HG03066 (cell line): ENCODE results near the gene GSTA3.
"Not testable (repeated sequence)": the region's sequence is repeated elsewhere in the genome, so short reads cannot be mapped to it uniquely, and the experiment has no call there.

Experiments
- ATAC-seq: cut with Tn5 transposase; IDR thresholded peaks from one replicate; pipeline ENCODE4 v1.9.1; 2021; ENCODE audit warnings: low read depth; ENCODE audit not compliant: unreplicated experiment

GSTA3 gene

GRCh38 chr6:52909531-52909930, at the start of gene GSTA3:
TSS of gene GSTA3 (minus strand) at chr6:52909698. CDS start at chr6:52905834, 3,864 bp downstream.
- no peak for ATAC-seq

GRCh38 chr6:52958546-52959255, 49.2 kb upstream of the GSTA3 start:
- no peak for ATAC-seq

DNA sequence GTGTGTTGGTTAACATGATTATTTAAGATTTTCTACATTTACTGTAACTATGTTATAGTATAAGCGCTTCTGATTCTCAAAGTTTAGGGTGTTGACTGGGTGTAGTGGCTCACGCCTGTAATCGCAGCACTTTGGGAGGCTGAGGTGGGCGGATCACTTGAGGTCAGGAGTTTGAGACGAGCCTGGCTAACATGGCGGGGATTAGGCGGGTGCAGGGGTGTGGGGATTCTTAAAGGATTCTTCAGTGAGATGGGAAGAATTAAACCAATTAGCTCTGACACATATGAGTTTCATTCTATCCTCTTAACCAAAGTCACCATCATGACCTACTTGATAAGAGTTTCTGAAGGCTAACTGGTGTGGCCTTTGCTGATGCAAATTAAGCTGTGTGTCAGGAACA, 46.4 kb upstream of the GSTA3 start:
- no peak for ATAC-seq

DNA sequence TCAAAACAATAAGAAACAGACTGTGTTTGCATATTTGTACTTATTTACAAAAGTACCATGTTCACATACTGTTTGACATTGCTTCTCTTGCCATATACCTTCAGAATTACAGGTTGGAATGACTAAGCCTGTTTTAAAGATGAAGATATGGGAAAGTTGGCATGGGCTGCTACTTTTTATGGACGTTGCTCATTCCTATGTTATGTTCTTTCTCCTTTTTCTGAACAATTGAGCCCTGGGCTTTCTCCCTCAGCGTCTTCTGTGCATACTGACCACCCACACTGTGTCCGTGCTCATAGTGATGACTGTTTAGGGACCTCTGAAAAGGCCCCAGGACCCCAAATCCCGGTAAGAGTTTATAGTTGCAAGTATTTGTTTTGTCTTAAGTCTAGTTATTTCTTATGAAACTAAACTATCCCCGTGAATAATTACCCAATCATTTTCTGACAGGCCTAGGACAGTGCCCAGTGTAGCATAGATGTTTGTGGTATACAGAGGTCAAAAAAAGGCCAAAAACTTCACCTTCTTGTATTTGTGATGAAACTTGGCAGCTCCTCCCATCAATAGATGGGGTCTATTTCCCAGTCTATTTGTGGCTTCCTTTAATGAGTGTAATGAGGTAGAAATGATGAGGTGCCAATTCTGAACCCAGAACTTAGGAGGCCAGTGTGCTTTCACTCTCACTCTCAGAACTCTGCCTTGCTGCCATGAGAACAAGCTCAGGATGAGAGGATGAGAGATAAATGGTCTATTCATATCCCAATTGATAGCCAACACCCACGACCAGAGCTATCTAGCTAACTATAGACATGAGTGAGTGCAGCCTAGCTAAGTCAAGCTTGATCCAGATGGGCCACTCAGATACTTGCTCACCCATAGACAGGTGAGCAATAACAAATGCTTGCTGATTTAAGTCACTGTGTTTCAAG, 44.7 kb upstream of the GSTA3 start:
- ATAC-seq, result no peak

- ATAC-seq, result no peak
These were observed 36.8 kb upstream of the GSTA3 start for GRCh38 chr6:52946306-52946705.

- not testable (repeated sequence) for ATAC-seq
These were observed 33.3 kb upstream of the GSTA3 start for GRCh38 chr6:52942821-52943220.

DNA sequence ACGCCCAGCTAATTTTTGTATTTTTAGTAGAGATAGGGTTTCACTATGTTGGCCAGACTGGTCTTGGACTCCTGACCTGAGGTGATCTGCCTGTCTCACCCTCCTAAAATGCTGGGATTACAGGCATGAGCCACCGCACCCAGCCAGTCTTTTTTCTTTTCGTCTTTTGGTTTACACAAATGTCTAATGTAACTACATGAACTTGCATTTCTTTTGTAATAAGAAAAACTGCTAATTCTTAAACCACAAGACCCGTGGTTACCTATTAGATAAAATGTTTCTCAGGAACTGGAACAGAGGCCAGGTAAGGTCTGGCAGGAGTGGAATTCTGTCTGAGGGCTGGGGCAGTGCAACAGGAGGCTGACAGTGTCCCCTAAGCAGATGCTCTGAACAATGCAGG, 32.7 kb upstream of the GSTA3 start:
- no peak for ATAC-seq

DNA sequence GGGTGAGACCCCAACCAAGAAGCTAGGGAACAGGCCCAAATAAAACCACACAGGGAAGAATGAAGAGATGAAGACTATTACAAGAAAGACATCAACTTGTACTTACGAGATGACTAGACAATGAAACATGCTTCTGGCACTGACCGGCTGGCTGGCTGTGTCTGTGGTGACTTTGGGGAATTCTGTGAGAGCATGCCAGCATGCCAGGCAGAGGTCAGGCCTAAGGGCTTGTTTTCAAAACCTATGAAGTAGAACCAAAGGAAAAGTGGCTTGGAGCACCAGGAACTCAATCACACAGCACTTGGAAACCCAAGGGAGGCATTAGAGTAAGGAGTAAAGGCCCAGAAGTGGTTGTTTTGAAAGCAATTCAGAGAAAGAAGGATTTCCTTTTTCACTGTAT, 28.4 kb upstream of the GSTA3 start:
- no peak for ATAC-seq

GRCh38 chr6:52933778-52934177, 24.3 kb upstream of the GSTA3 start:
- ATAC-seq, result no peak

DNA sequence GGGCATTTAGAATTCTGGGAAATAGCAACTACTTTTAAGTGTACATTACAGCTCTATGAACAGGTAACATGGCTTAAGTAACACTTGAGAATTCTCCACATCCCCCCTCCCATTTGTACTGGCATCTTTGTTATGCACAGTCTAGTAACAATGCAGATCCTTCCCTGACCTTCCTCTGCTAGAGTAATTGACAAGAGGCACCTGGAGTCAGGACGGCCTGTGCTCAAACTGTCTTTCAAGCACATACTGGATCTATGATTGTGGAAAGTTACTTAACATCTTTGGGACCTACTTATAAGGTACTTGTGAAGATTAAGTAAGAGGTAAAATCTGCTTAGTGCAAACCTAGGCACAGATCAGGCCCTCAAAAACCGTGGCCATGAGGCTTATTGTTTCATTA, 21.9 kb upstream of the GSTA3 start:
- ATAC-seq, result no peak

DNA sequence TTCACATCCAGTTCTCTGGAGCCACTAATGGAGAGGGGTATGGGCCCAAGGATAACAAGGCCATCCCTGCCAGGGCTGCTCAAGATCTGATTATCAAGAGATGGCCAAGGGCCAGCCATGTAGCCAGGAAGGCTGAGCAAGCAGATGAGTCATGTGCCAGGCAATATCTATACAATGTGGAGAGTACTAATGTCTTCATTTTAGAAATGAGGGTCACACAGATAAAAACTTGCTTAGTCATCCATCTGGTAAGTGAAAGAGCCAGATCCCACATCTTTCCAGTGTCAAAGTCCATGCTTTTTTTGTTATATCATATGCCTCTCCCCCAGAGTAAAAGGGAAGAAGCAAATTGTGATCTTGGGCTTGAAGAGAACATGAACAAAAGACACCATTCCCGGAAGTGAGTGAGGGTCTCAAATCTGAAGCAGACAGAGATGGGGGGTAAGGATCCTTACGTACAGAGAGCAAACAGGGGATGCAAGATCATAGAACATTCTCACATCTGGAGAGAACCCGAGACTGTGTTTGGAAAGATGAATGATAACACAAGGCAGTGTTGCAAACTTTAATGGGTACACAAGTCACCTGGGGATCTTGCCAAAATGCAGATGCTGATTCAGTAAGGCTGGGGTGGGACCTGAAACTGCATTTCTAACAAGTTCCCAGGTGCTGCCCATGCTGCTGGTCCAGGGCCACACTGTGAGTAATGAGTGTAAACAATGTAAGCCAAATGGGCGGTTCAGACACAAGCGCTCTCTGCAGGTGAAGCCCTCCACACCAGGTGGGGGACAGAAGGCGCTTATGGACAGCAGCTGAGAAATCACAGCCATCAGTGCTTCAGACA, 20.0 kb upstream of the GSTA3 start:
- ATAC-seq, result no peak

DNA sequence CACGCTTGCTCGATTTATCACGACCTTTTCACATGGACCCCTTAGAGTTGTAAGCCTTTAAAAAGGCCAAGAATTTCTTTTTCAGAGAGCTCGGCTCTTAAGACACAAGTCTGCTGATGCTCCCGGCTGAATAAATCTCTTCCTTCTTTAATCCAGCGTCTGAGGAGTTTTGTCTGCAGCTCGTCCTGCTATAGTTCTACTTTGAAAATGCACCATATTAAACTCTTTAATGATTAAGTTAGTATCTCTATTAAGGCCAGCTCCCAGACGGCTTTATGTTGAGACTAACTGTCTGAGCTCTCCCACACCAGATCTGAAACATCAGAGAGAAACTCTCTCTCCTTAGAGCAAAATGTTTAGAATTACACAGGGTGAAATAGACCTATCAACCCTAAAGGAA, 18.0 kb upstream of the GSTA3 start:
- ATAC-seq, result no peak

DNA sequence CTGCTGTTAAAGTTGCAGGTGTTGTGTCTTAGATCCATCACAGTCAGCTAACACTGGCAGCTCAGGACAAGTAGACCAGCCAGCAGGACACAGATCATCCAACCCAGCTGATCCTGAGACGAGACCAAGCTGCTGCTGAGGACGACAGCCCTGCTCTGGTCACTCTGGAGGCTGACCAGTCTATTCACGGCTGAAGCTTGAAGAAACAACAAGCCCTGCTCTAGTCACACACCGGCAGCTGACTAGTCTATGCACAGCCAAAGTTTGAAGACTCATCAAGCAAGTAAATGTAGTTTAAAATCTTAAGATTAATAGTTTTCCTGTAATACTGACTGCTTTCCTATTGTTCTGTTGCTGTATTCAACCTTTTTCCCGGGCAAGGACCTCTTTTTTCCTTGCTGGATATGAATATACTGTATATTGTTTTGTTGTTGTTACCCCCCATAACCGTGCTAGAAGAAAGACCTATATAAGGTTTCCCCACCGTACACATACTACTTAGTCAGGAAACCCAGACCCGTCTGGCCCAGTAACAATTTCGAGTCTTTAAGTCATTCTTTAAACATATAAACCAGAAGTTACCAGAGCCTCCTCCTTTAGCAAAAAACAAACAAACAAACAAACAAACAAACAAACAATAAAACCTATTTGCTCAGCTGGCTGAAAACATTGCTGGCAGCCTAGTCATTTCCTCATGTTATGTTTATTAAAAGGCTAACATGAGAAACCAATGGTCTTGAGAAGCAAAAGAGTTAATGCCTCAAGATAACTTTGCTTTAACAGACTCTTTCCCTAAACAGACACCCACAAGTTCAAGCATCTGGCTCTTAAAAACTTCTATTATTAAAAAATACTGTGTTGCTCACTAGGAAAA, 16.7 kb upstream of the GSTA3 start:
- no peak for ATAC-seq

DNA sequence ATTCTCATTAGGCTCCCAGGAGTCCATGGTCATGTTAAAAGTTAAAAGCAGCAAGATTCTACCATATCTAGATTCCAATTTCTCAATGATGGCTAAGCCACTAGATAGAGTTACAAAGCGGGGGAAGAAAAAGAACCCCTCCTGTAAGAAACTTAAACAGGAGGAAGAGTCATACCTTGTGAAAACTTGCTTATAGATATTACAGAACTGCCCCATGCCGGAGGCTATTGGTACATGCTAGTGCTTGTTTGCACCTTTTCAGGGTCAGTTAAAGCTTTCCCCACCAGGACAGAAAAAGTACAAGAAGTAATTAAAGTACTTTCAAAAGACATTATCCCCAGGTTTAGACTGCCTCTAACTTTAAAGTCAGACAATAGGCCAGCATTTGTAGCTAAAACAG, 15.5 kb upstream of the GSTA3 start:
- no peak for ATAC-seq

DNA sequence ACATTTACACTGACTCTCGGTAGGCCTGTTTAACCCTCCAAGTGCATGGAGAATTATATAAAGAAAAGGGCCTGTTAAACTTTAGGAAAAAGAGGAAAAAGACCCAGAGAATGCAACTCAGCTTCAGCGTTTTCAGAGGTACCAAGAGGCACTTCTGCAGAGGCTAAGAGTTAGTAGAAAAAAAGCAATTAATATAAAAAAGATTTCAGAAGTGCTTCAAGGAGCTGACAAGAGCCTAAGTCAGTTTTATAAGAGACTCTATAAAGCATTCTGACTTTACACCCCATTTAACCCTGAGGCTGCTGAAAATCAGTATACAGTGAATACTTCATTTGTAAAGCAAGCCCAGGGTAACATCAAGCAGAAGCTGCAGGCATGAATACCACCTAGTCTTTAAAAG, 14.2 kb upstream of the GSTA3 start:
- not testable (repeated sequence) for ATAC-seq

GRCh38 chr6:52922161-52922560, 12.7 kb upstream of the GSTA3 start:
- no peak for ATAC-seq

DNA sequence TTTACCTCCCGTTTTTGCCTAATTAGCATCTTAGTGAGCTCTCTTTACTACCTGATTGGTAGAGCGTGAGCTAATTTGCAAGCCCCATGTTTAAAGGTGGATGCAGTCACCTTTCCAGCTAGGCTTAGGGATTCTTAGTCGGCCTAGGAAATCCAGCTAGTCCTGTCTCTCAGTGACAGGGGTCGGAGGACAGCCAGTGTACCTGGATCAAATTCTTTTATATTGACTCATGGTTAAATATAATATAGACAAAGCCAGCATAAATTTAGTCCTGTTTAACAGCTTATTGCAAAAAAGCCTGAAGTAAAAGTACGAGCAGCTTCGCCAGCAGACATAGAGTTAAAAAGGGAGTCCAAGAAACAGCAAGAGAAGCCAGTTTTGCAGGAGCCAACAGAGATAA, 12.2 kb upstream of the GSTA3 start:
- no peak for ATAC-seq

GRCh38 chr6:52919511-52919910, 10.0 kb upstream of the GSTA3 start:
- ATAC-seq, result not testable (repeated sequence)

DNA sequence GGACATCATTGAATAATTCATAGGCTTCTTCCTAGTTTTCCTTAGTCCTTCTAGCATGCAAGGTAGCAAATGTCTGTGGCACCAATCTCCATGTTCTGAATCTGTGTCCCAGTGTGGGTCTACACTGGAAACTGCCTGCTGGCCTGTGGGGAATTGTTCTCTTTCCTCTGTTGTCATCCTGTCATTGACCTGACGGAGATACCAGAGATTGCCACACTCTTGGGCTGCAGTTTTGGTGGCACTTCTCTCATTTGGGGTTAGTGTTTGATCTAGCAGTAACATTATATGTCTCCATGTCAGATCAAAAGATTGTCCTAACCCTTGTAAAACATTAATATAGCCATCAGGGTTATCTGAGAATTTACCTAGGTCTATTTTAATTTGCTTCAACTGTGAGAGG, 9.3 kb upstream of the GSTA3 start:
- not testable (repeated sequence) for ATAC-seq
